Astrocyte (in vitro differentiated cells and primary cell): ENCODE measurements around the gene KRTAP4-6.

Experiments
- EZH2 ChIP-seq: IDR thresholded peaks from 2 replicates; pipeline ENCODE4 v1.6.1; 2012; ENCODE audit warnings: mild to moderate bottlenecking, low read length, inconsistent platforms; ENCODE audit not compliant: insufficient read depth
- TF ChIP-seq, protein P1 (sequence below): IDR thresholded peaks from 2 replicates; pipeline ENCODE4 v1.5.1; 2011; ENCODE audit warnings: low read depth, mild to moderate bottlenecking, inconsistent platforms, low read length, moderate library complexity; ENCODE audit not compliant: insufficient read depth

DNA sequence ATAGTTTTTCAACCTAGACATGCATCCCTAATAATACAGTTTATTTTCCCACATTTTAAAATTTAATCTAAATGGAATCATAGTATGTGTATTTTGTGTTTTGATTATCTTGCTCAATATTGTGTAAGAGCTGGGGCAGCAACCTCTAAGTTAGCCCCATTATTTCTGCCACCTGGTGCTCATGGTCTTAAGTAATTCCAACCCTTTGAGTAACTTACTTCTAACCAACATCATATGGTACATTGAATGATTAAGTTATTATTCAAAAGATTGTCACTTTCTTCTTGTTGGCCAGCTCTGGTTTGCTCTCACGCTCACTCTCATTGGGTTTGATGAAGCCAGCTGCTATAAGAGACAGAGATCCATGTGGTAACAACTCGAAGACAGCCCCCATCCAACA is 31.5 kb upstream of the KRTAP4-6 start:
- no peak for TF ChIP-seq EZH2
- TF ChIP-seq, protein P1, sequence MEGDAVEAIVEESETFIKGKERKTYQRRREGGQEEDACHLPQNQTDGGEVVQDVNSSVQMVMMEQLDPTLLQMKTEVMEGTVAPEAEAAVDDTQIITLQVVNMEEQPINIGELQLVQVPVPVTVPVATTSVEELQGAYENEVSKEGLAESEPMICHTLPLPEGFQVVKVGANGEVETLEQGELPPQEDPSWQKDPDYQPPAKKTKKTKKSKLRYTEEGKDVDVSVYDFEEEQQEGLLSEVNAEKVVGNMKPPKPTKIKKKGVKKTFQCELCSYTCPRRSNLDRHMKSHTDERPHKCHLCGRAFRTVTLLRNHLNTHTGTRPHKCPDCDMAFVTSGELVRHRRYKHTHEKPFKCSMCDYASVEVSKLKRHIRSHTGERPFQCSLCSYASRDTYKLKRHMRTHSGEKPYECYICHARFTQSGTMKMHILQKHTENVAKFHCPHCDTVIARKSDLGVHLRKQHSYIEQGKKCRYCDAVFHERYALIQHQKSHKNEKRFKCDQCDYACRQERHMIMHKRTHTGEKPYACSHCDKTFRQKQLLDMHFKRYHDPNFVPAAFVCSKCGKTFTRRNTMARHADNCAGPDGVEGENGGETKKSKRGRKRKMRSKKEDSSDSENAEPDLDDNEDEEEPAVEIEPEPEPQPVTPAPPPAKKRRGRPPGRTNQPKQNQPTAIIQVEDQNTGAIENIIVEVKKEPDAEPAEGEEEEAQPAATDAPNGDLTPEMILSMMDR, result no peak
